ENCODE results near the gene SEMA6B. TPM values are rescaled to one million over a fixed set of nuclear protein-coding genes. Genes with fewer than 3 reads are reported as not detected.

Gene SEMA6B
- polyA plus RNA-seq, 1 donor from 2014 or later = 21.6 TPM

- Histone ChIP-seq H3K9me2 (ENCODE audit: insufficient read depth, low read length) (no peaks in the 10 kb centered on the region), H3K79me2 (replicated peaks; ENCODE audit: insufficient read depth, low read length) (no peaks in the 10 kb centered on the region), H2AFZ (ENCODE audit: low read depth, low read length) (no peak overlapping the region), H3K27ac (ENCODE audit: low read length) (no peak overlapping the region), H3K9me3 (ENCODE audit: low read length) (no peaks in the 10 kb centered on the region), H4K20me1 (ENCODE audit: insufficient read depth) (no peaks in the 10 kb centered on the region), H3K36me3 (ENCODE audit: insufficient read depth, low read length) (peaks cover 26% of the 10 kb centered on the region), H3K4me2 (ENCODE audit: low read length) (no peak overlapping the region), H3F3A (ENCODE audit: insufficient read depth, low read length, poor library complexity, severe bottlenecking) (no peaks in the 10 kb centered on the region), H3K27me3 (ENCODE audit: insufficient read depth, low read depth, low read length) (no peaks in the 10 kb centered on the region), H3K9ac (ENCODE audit: low read length) (no peak overlapping the region), H3K4me3 (ENCODE audit: low read length) (no peak overlapping the region)
- TF ChIP-seq EZH2 (IDR thresholded peaks at IDR 0.05; ENCODE audit: borderline replicate concordance, insufficient read depth, low read length, poor library complexity, severe bottlenecking) (no peak), SMC3 (conservative IDR thresholded peaks at IDR 0.05; ENCODE audit: poor library complexity) (no peak), CTCF (IDR thresholded peaks at IDR 0.05; ENCODE audit: poor library complexity, severe bottlenecking) (no peak), MXI1 (conservative IDR thresholded peaks at IDR 0.05; ENCODE audit: poor library complexity, severe bottlenecking) (no peak), EP300 (conservative IDR thresholded peaks at IDR 0.05; ENCODE audit: poor library complexity, severe bottlenecking) (no peak), POLR2AphosphoS5 (IDR thresholded peaks at IDR 0.05) (no peak), REST (IDR thresholded peaks at IDR 0.05; ENCODE audit: borderline replicate concordance) (no peak), RAD21 (conservative IDR thresholded peaks at IDR 0.05) (no peak), TAF1 (IDR thresholded peaks at IDR 0.05; ENCODE audit: low read depth) (no peak)
Observed at GRCh38 chr19:4553092-4553695, 6.3 kb downstream of the SEMA6B start.

DNA sequence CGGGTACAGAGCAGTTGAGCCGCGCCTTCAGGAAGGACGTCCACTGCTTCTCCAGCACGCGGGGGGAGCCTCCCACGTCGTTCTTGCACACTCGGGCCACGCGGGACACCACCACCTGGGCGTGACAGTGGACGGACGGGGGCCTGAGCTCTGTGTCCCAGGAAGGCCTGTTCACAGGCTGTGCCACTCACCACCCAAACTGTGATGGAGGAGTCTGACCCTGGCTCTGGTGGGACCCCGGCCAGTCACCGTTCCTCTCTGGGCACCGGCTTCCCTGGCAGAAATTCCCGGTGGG lies 7.0 kb downstream of the SEMA6B start:
- H3K9ac ChIP-seq (ENCODE audit: low read length) = no peak overlapping the region
- no peak overlapping the region for H3K4me3 ChIP-seq (ENCODE audit: low read length)
- H3K27me3 ChIP-seq (ENCODE audit: insufficient read depth, low read depth, low read length) = no peaks in the 10 kb centered on the region
- no peaks in the 10 kb centered on the region for H3K9me2 ChIP-seq (ENCODE audit: insufficient read depth, low read length)
- no peak overlapping the region for H2AFZ ChIP-seq (ENCODE audit: low read depth, low read length)
- no peaks in the 10 kb centered on the region for H3K79me2 ChIP-seq (replicated peaks; ENCODE audit: insufficient read depth, low read length)
- H3K27ac ChIP-seq (ENCODE audit: low read length) = no peak overlapping the region
- H3K4me2 ChIP-seq (ENCODE audit: low read length) = no peak overlapping the region
- H3F3A ChIP-seq (ENCODE audit: insufficient read depth, low read length, poor library complexity, severe bottlenecking) = no peaks in the 10 kb centered on the region
- H3K36me3 ChIP-seq (ENCODE audit: insufficient read depth, low read length) = peaks cover 26% of the 10 kb centered on the region
- TF ChIP-seq MXI1 (conservative IDR thresholded peaks at IDR 0.05; ENCODE audit: poor library complexity, severe bottlenecking) (no peak), RAD21 (conservative IDR thresholded peaks at IDR 0.05) (no peak), EP300 (conservative IDR thresholded peaks at IDR 0.05; ENCODE audit: poor library complexity, severe bottlenecking) (no peak), SMC3 (conservative IDR thresholded peaks at IDR 0.05; ENCODE audit: poor library complexity) (no peak), REST (IDR thresholded peaks at IDR 0.05; ENCODE audit: borderline replicate concordance) (no peak)
- H3K9me3 ChIP-seq (ENCODE audit: low read length) = no peaks in the 10 kb centered on the region
- H4K20me1 ChIP-seq (ENCODE audit: insufficient read depth) = no peaks in the 10 kb centered on the region

All from neural cell (in vitro differentiated cells).